Measurements from ENCODE around the gene ZFR. TPM values are rescaled to one million over a fixed set of nuclear protein-coding genes. Genes with fewer than 3 reads are reported as not detected.
"Not testable (repeated sequence)": the region's sequence is repeated elsewhere in the genome, so short reads cannot be mapped to it uniquely, and the experiment has no call there.

The ZFR gene
- polyA plus RNA-seq, 1 experiment = 88.6 TPM

DNA sequence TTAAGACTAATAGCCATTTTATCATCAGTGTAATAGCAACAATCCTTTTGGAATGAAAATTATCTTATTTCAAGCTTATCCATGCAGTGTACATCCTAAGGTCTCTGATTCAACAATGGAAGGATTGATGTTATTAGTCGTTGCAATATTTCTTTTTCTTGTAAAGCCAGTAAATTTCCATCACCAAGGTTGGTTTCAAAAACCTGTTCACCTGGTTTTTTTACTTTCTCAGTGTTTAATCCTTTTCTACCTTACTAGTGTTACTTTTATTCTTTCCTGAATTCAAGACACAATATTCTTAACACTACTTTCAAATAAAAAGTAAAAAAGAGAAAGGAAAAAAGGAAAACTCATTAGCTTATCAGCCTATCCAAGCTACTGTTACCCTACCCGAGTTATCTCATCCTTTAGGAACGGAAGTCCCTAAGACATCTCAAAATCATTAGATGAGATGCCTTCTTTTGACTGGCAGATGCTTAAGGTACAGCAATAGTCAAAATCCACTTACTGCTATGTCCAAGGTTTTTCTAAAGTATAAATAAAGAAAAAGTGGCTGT is 5.4 kb downstream of the ZFR start:
- DNase-seq (ENCODE audit: low read depth) = no peak
- Histone ChIP-seq H3K27me3 (ENCODE audit: control insufficient read depth, insufficient read depth, low read length) (no peaks in the 10 kb centered on the region), H3K4me3 (ENCODE audit: low read depth, low read length) (no peak overlapping the region), H3K36me3 (ENCODE audit: control insufficient read depth, insufficient read depth, low read length) (peaks cover 2% of the 10 kb centered on the region; the same call in 1 of the 2 replicates)
- TF ChIP-seq, protein P1, sequence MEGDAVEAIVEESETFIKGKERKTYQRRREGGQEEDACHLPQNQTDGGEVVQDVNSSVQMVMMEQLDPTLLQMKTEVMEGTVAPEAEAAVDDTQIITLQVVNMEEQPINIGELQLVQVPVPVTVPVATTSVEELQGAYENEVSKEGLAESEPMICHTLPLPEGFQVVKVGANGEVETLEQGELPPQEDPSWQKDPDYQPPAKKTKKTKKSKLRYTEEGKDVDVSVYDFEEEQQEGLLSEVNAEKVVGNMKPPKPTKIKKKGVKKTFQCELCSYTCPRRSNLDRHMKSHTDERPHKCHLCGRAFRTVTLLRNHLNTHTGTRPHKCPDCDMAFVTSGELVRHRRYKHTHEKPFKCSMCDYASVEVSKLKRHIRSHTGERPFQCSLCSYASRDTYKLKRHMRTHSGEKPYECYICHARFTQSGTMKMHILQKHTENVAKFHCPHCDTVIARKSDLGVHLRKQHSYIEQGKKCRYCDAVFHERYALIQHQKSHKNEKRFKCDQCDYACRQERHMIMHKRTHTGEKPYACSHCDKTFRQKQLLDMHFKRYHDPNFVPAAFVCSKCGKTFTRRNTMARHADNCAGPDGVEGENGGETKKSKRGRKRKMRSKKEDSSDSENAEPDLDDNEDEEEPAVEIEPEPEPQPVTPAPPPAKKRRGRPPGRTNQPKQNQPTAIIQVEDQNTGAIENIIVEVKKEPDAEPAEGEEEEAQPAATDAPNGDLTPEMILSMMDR (IDR thresholded peaks at IDR 0.05; ENCODE audit: insufficient read depth, low read depth, low read length) = no peak
- CTCF ChIA-PET = no interaction called here
- POLR2A ChIA-PET = no interaction called here

DNA sequence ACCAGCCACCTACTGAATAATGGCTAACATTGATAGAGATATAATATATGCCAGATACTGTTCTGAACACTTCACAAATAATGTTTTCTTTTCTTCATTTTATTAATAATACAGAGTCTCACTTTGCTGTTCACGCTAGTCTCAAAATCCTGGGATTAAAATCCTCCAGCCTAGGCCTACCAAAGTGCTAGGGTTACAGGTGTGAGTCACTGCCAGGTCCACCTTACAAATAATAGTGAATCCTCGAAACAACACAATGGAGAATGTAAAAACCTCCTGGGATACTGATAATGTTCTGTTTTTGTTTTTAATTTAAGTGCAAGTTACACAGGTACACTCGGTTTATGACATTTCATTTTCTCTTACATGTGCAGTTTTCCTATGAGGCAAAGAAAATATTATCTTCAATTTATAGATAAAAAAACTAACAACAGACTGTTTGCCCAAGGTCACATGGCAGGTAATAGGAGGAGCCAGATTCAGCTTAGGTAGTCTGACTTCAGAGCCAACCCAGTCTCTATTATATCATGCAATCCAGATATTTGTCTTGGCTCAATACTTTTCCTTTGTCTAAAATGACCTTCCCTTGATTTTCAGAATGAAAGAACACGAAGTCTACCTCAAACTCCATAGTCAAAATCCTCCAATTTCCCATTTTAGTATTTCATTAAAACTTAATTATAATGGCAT is 7.8 kb downstream of the ZFR start:
- no peak overlapping the region for H3K4me3 ChIP-seq (ENCODE audit: low read depth, low read length)
- peaks cover 3% of the 10 kb centered on the region; the same call in 1 of the 2 replicates for H3K36me3 ChIP-seq (ENCODE audit: control insufficient read depth, insufficient read depth, low read length)
- DNase-seq (ENCODE audit: low read depth) = no peak
- H3K27me3 ChIP-seq (ENCODE audit: control insufficient read depth, insufficient read depth, low read length) = no peaks in the 10 kb centered on the region
- ChIA-PET POLR2A (no interaction called here), CTCF (interaction anchor here (0.7 to 1.0 kb wide), 2 partner anchors 8 to 38 kb away, joined by 4 read pairs; no protein-coding TSS in a partner anchor)
- TF ChIP-seq, protein P1 (IDR thresholded peaks at IDR 0.05; ENCODE audit: insufficient read depth, low read depth, low read length) = no peak

DNA sequence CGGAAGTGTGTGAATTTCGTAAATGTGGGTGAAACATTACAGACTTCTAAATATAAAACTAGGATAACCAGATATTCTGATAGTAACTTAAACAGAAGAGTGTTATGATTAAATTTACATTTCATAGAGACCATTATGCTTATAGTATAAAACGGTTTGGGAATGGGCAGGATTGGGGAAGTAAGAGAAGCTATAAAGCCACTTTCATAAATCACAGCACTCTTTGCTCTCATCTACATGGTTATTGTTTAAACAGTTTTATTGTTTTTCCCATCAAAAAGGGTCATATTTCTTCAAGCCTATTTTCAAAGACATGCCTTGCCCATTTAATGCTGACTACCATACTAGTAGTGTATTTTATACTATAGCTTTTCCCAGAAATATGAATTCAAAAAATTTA is 9.2 kb downstream of the ZFR start:
- POLR2A ChIA-PET = no interaction called here
- Histone ChIP-seq H3K4me3 (ENCODE audit: low read depth, low read length) (no peak overlapping the region), H3K27me3 (ENCODE audit: control insufficient read depth, insufficient read depth, low read length) (no peaks in the 10 kb centered on the region), H3K36me3 (ENCODE audit: control insufficient read depth, insufficient read depth, low read length) (peaks cover 3% of the 10 kb centered on the region; the same call in 1 of the 2 replicates)
- CTCF ChIA-PET = interaction anchor here (0.8 kb wide), 1 partner anchor 9 kb away, joined by 3 read pairs; no protein-coding TSS in a partner anchor
- DNase-seq (ENCODE audit: low read depth) = no peak
- TF ChIP-seq, protein P1 (IDR thresholded peaks at IDR 0.05; ENCODE audit: insufficient read depth, low read depth, low read length) = no peak

DNA sequence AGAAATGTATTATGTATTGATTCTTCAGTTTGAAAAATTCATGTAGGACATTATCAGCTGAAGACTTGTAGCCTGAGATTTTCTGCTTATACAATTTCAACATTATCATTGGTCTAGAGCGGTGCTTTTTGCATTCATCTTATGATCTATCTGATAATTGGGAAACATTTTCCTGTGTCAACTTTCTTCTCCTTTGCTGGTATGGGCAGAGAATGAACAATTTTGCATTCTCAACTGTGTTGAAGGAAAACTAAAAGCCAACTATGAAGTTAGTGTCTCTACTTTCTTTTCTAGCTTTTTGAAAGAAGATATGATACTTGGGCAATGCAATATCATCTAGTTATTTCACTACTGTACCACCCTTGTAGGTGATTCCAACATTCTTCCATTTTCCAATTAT is 10.3 kb downstream of the ZFR start:
- ChIA-PET POLR2A (no interaction called here), CTCF (no interaction called here)
- DNase-seq (ENCODE audit: low read depth) = no peak
- Histone ChIP-seq H3K27me3 (ENCODE audit: control insufficient read depth, insufficient read depth, low read length) (no peaks in the 10 kb centered on the region), H3K4me3 (ENCODE audit: low read depth, low read length) (no peak overlapping the region), H3K36me3 (ENCODE audit: control insufficient read depth, insufficient read depth, low read length) (0 out of 2 replicates have a peak, but pooled peaks cover 1% of the 10 kb centered on the region)
- TF ChIP-seq, protein P1 (IDR thresholded peaks at IDR 0.05; ENCODE audit: insufficient read depth, low read depth, low read length) = no peak

DNA sequence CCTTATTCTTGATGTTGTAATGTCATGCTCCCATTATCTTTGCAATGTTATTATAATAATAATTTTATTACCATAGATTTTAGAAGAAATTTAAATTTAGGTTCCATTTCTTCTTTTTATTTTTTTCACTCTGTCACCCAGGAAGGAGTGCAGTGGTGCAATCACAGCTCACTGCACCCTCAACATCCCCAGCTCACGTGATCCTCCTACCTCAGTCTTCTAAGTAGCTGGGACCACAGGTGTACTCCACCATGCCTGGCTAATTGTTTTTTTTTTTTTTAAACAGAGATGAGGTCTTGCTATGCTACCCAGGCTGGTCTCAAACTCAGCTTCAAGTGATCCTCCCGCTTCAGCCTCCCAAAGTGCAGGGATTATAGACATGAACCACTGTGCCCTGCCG is 11.9 kb downstream of the ZFR start:
- Histone ChIP-seq H3K4me3 (ENCODE audit: low read depth, low read length) (no peak overlapping the region), H3K36me3 (ENCODE audit: control insufficient read depth, insufficient read depth, low read length) (peaks cover 4% of the 10 kb centered on the region; the same call in 1 of the 2 replicates), H3K27me3 (ENCODE audit: control insufficient read depth, insufficient read depth, low read length) (no peaks in the 10 kb centered on the region)
- CTCF ChIA-PET = no interaction called here
- DNase-seq (ENCODE audit: low read depth) = no peak
- POLR2A ChIA-PET = no interaction called here
- TF ChIP-seq, protein P1 (IDR thresholded peaks at IDR 0.05; ENCODE audit: insufficient read depth, low read depth, low read length) = no peak

DNA sequence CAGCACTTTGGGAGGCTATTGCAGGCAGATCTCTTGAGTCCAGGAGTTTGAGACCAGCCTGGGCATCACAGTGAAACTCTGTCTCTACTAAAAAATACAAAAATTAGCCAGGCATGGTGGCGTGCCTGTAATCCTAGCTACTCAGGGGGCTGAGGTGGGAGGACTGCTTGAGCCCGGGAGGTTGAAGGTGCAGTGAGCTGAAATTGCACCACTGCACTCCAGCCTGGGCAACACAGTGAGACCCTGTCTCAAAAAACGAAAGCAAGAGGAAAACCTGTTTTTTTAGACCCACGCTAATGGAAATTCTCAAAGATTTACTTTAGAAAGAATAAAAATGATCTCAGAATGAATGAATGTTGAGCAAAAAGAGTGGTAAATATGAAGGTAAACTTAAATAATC is 13.7 kb downstream of the ZFR start:
- CTCF ChIA-PET = interaction anchor here (1.1 kb wide), 1 partner anchor 59 kb away, joined by 3 read pairs; no protein-coding TSS in a partner anchor
- H3K4me3 ChIP-seq (ENCODE audit: low read depth, low read length); H3K27me3 ChIP-seq (ENCODE audit: control insufficient read depth, insufficient read depth, low read length); POLR2A ChIA-PET; H3K36me3 ChIP-seq (ENCODE audit: control insufficient read depth, insufficient read depth, low read length); DNase-seq (ENCODE audit: low read depth): not testable (repeated sequence)

All from BJ (cell line).